ENCODE results near the gene GALK1.

The GALK1 gene

DNA sequence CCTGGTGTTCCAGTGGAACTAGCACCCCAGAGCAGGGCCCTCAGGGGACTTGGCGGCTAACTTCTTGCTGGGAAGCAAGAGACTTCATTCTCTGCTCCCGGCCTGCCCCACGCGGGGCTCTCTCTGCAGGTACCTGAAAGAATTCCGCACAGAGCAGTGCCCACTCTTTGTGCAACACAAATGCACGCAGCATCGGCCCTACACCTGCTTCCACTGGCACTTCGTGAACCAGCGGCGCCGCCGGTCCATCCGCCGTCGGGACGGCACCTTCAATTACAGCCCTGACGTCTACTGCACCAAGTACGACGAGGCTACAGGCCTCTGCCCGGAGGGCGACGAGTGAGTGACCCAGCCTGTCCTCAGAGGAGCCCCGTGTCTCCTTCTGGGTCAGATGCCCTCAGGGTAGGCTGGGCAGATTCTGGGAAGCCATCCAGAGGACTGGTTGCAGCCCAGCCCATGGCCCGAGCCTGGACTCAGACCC, 44.7 kb upstream of the GALK1 start:
- TF ChIP-seq EZH2phosphoT487 (conservative IDR thresholded peaks at IDR 0.05; ENCODE audit: low read length), result no peak
- Histone ChIP-seq H3K4me2 (ENCODE audit: low read depth, low read length, poor library complexity, severe bottlenecking) (no peak overlapping the region), H3K27me3 (ENCODE audit: low read length) (no peaks in the 10 kb centered on the region), H4K20me1 (ENCODE audit: low read depth, low read length) (no peaks in the 10 kb centered on the region), H3K79me2 (ENCODE audit: insufficient read depth, low read length) (no peaks in the 10 kb centered on the region), H3K27ac (ENCODE audit: low read depth, low read length) (no peak overlapping the region), H3K36me3 (ENCODE audit: low read length) (no peaks in the 10 kb centered on the region), H3K9me3 (ENCODE audit: insufficient read depth, low read length) (no peaks in the 10 kb centered on the region), H3K9ac (ENCODE audit: low read length) (no peak overlapping the region), H2AFZ (ENCODE audit: low read depth, low read length, severe bottlenecking) (no peak overlapping the region), H3F3A (ENCODE audit: insufficient read depth) (no peaks in the 10 kb centered on the region), H3K4me3 (ENCODE audit: insufficient read depth, low read length, poor library complexity, severe bottlenecking) (no peak overlapping the region), H3K9me2 (replicated peaks; ENCODE audit: insufficient read depth, low read length) (no peaks in the 10 kb centered on the region)

DNA sequence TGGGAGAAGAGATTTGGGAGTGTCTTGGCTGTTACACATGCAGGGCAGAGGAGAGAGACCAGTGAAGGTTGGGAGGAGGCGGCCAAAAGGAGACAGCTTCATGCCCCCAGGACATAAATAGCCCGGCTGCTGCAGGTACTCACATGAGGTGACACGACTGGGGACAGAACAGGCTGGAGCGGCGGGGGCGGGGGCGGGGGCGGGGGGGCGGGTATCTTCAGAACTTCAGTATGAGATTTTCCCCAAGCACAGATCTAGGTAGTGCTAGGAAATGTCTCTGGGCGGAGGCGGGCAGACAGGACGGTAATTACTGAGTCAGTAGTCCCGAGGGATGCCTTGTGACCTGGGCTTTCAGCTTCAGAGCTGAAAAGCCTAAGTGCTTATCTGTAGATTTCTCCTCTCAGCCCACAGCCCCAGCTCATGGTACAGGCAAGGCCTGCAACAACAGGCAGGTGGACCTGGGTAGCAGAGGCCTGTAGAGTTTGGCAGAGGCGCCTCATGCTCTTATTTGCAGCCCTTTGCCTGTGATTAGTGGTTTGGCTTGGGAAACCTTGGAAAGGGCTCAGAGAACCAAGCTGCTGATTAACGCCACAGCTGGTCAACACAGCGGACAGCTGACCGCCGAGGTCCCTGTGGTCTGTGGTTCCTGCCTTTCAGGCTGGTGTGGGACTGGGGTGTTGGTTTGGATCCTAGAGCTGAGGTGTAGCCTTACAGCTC, 44.1 kb upstream of the GALK1 start:
- TF ChIP-seq, protein P1, sequence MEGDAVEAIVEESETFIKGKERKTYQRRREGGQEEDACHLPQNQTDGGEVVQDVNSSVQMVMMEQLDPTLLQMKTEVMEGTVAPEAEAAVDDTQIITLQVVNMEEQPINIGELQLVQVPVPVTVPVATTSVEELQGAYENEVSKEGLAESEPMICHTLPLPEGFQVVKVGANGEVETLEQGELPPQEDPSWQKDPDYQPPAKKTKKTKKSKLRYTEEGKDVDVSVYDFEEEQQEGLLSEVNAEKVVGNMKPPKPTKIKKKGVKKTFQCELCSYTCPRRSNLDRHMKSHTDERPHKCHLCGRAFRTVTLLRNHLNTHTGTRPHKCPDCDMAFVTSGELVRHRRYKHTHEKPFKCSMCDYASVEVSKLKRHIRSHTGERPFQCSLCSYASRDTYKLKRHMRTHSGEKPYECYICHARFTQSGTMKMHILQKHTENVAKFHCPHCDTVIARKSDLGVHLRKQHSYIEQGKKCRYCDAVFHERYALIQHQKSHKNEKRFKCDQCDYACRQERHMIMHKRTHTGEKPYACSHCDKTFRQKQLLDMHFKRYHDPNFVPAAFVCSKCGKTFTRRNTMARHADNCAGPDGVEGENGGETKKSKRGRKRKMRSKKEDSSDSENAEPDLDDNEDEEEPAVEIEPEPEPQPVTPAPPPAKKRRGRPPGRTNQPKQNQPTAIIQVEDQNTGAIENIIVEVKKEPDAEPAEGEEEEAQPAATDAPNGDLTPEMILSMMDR (IDR thresholded peaks at IDR 0.05; ENCODE audit: insufficient read depth, low read length, poor library complexity, severe bottlenecking), result no peak
- TF ChIP-seq EZH2phosphoT487 (conservative IDR thresholded peaks at IDR 0.05; ENCODE audit: low read length), result no peak
- H3K36me3 ChIP-seq (ENCODE audit: low read length), result no peaks in the 10 kb centered on the region
- H3F3A ChIP-seq (ENCODE audit: insufficient read depth), result no peaks in the 10 kb centered on the region
- no peak overlapping the region for H2AFZ ChIP-seq (ENCODE audit: low read depth, low read length, severe bottlenecking)
- H3K9me3 ChIP-seq (ENCODE audit: insufficient read depth, low read length), result no peaks in the 10 kb centered on the region
- no peaks in the 10 kb centered on the region for H3K79me2 ChIP-seq (ENCODE audit: insufficient read depth, low read length)
- H3K27ac ChIP-seq (ENCODE audit: low read depth, low read length), result no peak overlapping the region
- H3K27me3 ChIP-seq (ENCODE audit: low read length), result no peaks in the 10 kb centered on the region
- no peaks in the 10 kb centered on the region for H3K9me2 ChIP-seq (replicated peaks; ENCODE audit: insufficient read depth, low read length)
- no peak overlapping the region for H3K9ac ChIP-seq (ENCODE audit: low read length)
- no peaks in the 10 kb centered on the region for H4K20me1 ChIP-seq (ENCODE audit: low read depth, low read length)
- H3K4me3 ChIP-seq (ENCODE audit: insufficient read depth, low read length, poor library complexity, severe bottlenecking), result no peak overlapping the region
- H3K4me2 ChIP-seq (ENCODE audit: low read depth, low read length, poor library complexity, severe bottlenecking), result no peak overlapping the region

DNA sequence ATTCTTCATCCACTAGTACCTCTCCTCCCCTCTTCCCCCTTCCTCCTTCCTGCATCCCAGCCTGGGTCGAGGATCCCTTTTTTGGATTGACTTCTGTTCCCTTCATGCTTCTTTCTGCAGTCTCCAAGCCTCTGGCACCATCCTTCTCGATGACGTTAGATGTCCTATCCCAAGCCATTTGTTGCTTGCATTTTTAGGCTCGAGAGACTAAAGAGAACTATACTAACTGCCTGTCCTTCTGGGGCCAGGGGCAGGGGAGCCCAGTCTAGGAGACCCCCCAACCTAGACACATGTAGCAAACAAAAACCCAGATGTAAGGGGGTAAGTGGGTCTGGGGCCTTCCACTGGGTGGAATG, 43.5 kb upstream of the GALK1 start:
- Histone ChIP-seq H3K36me3 (ENCODE audit: low read length) (no peaks in the 10 kb centered on the region), H3K79me2 (ENCODE audit: insufficient read depth, low read length) (peaks cover 4% of the 10 kb centered on the region; the same call in 1 of the 2 replicates), H3K27ac (ENCODE audit: low read depth, low read length) (no peak overlapping the region), H4K20me1 (ENCODE audit: low read depth, low read length) (no peaks in the 10 kb centered on the region), H3K4me2 (ENCODE audit: low read depth, low read length, poor library complexity, severe bottlenecking) (no peak overlapping the region), H3K9me2 (replicated peaks; ENCODE audit: insufficient read depth, low read length) (no peaks in the 10 kb centered on the region), H3K9me3 (ENCODE audit: insufficient read depth, low read length) (no peaks in the 10 kb centered on the region), H3F3A (ENCODE audit: insufficient read depth) (no peaks in the 10 kb centered on the region), H3K27me3 (ENCODE audit: low read length) (no peaks in the 10 kb centered on the region), H3K9ac (ENCODE audit: low read length) (no peak overlapping the region), H3K4me3 (ENCODE audit: insufficient read depth, low read length, poor library complexity, severe bottlenecking) (no peak overlapping the region), H2AFZ (ENCODE audit: low read depth, low read length, severe bottlenecking) (no peak overlapping the region)
- TF ChIP-seq, protein P1 (IDR thresholded peaks at IDR 0.05; ENCODE audit: insufficient read depth, low read length, poor library complexity, severe bottlenecking), result no peak
- no peak for TF ChIP-seq EZH2phosphoT487 (conservative IDR thresholded peaks at IDR 0.05; ENCODE audit: low read length)

DNA sequence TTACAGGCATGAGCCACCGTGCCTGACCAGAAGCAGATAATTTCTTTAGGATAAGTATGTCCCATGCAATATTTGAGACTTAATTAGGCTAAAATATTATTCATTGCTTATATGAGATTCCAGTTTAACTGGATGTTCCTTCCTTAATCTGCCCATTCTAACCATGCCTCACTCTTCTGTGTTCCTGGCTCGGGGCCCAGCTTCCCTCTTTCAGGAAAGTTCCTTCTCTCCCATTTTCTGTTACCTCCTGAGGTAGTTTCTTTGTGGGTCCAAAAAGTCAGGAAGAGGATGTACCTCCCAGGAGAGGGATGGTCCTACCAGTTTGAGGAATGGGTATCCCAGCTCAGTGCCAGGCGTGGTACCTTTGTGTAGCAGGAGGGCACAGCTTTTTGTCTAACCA, 42.9 kb upstream of the GALK1 start:
- H4K20me1 ChIP-seq (ENCODE audit: low read depth, low read length), result no peaks in the 10 kb centered on the region
- no peak overlapping the region for H3K9ac ChIP-seq (ENCODE audit: low read length)
- H3K9me2 ChIP-seq (replicated peaks; ENCODE audit: insufficient read depth, low read length), result no peaks in the 10 kb centered on the region
- no peaks in the 10 kb centered on the region for H3F3A ChIP-seq (ENCODE audit: insufficient read depth)
- H3K27me3 ChIP-seq (ENCODE audit: low read length), result no peaks in the 10 kb centered on the region
- peaks cover 6% of the 10 kb centered on the region; the same call in 1 of the 2 replicates for H3K79me2 ChIP-seq (ENCODE audit: insufficient read depth, low read length)
- TF ChIP-seq, protein P1 (IDR thresholded peaks at IDR 0.05; ENCODE audit: insufficient read depth, low read length, poor library complexity, severe bottlenecking), result no peak
- TF ChIP-seq EZH2phosphoT487 (conservative IDR thresholded peaks at IDR 0.05; ENCODE audit: low read length), result no peak
- no peaks in the 10 kb centered on the region for H3K9me3 ChIP-seq (ENCODE audit: insufficient read depth, low read length)
- H3K27ac ChIP-seq (ENCODE audit: low read depth, low read length), result no peak overlapping the region
- H2AFZ ChIP-seq (ENCODE audit: low read depth, low read length, severe bottlenecking), result no peak overlapping the region
- H3K4me2 ChIP-seq (ENCODE audit: low read depth, low read length, poor library complexity, severe bottlenecking), result no peak overlapping the region
- no peaks in the 10 kb centered on the region for H3K36me3 ChIP-seq (ENCODE audit: low read length)
- no peak overlapping the region for H3K4me3 ChIP-seq (ENCODE audit: insufficient read depth, low read length, poor library complexity, severe bottlenecking)

All from SU-DHL-6 (cell line).